WTC11 (cell line): ENCODE data around the gene PIK3C2A. TPM values are rescaled to one million over a fixed set of nuclear protein-coding genes. Genes with fewer than 3 reads are reported as not detected.

ENCODE experiments used
- ATAC-seq: fragments of 200-7000 bp; cut with Tn5 transposase; 2 replicates; pipeline ENCODE4 v1.10.0; 2021; ENCODE audit warnings: mild to moderate bottlenecking, moderate library complexity
- CTCF ChIA-PET: fragments of 300-600 bp; sonication (Branson Sonifier 250); formaldehyde crosslinking; loops from one replicate; lab custom pipeline; 2021; ENCODE audit warnings: antibody characterized with exemption; lab: Charles Lee
- POLR2A ChIA-PET: fragments of 350-600 bp; sonication (Branson Sonifier 250); formaldehyde crosslinking; loops from one replicate; lab custom pipeline; 2021; ENCODE audit warnings: antibody characterized with exemption; lab: Charles Lee
- DNase-seq: peaks from one replicate; pipeline ENCODE4 v3.0.0; 2021; ENCODE audit warnings: low spot score
- H3K27ac Mint-ChIP-seq: 2 replicates; pipeline ENCODE4 v1.8.0; 2021; ENCODE audit warnings: mixed read lengths
- H3K27me3 Mint-ChIP-seq: 2 replicates; pipeline ENCODE4 v1.8.0; 2021; ENCODE audit warnings: low read depth, mild to moderate bottlenecking, moderate library complexity, mixed read lengths
- H3K36me3 Mint-ChIP-seq: 2 replicates; pipeline ENCODE4 v1.8.0; 2021; ENCODE audit warnings: mixed read lengths
- H3K4me1 Mint-ChIP-seq: 2 replicates; pipeline ENCODE4 v1.8.0; 2022; ENCODE audit warnings: mixed read lengths
- H3K4me3 Mint-ChIP-seq: 2 replicates; pipeline ENCODE4 v1.8.0; 2021; ENCODE audit warnings: mild to moderate bottlenecking, moderate library complexity, mixed read lengths
- H3K9me3 Mint-ChIP-seq: 2 replicates; pipeline ENCODE4 v1.8.0; 2021; ENCODE audit warnings: mixed read lengths
- FOXK1 ChIP-seq: sonication (generic); formaldehyde crosslinking; IDR thresholded peaks from 2 replicates; pipeline ENCODE4 v1.8.0; 2022; ENCODE audit warnings: mild to moderate bottlenecking, moderate library complexity, missing genetic modification reagents
- JUN ChIP-seq: sonication (generic); formaldehyde crosslinking; IDR thresholded peaks from 2 replicates; pipeline ENCODE4 v1.8.0; 2023; ENCODE audit warnings: mild to moderate bottlenecking, missing genetic modification reagents
- NR2C2 ChIP-seq: sonication (generic); formaldehyde crosslinking; IDR thresholded peaks from 2 replicates; pipeline ENCODE4 v1.8.0; 2022; ENCODE audit warnings: mild to moderate bottlenecking, missing genetic modification reagents
- RORB ChIP-seq: fragments of 250-450 bp; sonication (Bioruptor Pico); IDR thresholded peaks from 2 replicates; pipeline ENCODE4 v1.9.0; 2021; ENCODE audit warnings: mild to moderate bottlenecking
- SMAD3 ChIP-seq: sonication (generic); formaldehyde crosslinking; IDR thresholded peaks from 2 replicates; pipeline ENCODE4 v1.8.0; 2022; ENCODE audit warnings: missing genetic modification reagents, mild to moderate bottlenecking, borderline replicate concordance
- ZNF121 ChIP-seq: sonication (generic); formaldehyde crosslinking; IDR thresholded peaks from 2 replicates; pipeline ENCODE4 v1.8.0; 2023; ENCODE audit warnings: missing genetic modification reagents
- ZNF671 ChIP-seq: fragments of 250-450 bp; sonication (Bioruptor Pico); IDR thresholded peaks from 2 replicates; pipeline ENCODE4 v1.8.0; 2021; ENCODE audit warnings: mild to moderate bottlenecking
- total RNA-seq: library from RNA; stranded (reverse); gene quantifications from 3 replicates; pipeline ENCODE4 v1.2.3, GENCODE V29; 2021
- TF ChIP-seq, protein P1 (sequence below): sonication (generic); formaldehyde crosslinking; IDR thresholded peaks from 2 replicates; pipeline ENCODE4 v1.8.1; 2023; ENCODE audit warnings: mild to moderate bottlenecking, missing genetic modification reagents
- TF ChIP-seq, protein P2 (sequence below): sonication (generic); formaldehyde crosslinking; IDR thresholded peaks from 2 replicates; pipeline ENCODE4 v1.8.0; 2022; ENCODE audit warnings: mild to moderate bottlenecking, missing genetic modification reagents
- TF ChIP-seq, protein P3 (sequence below): sonication (generic); formaldehyde crosslinking; IDR thresholded peaks from 2 replicates; pipeline ENCODE4 v1.8.1; 2022; ENCODE audit warnings: low read depth, missing genetic modification reagents, borderline replicate concordance
- TF ChIP-seq, protein P4 (sequence below): sonication (generic); formaldehyde crosslinking; IDR thresholded peaks from 2 replicates; pipeline ENCODE4 v1.8.1; 2022; ENCODE audit warnings: missing genetic modification reagents, borderline replicate concordance
- TF ChIP-seq, protein P5 (sequence below): sonication (generic); formaldehyde crosslinking; conservative IDR thresholded peaks from 2 replicates; pipeline ENCODE4 v1.8.1; 2022; ENCODE audit warnings: mild to moderate bottlenecking, missing genetic modification reagents
- TF ChIP-seq, protein P6 (sequence below): fragments of 250-450 bp; sonication (Bioruptor Pico); IDR thresholded peaks from 2 replicates; pipeline ENCODE4 v1.8.0; 2021; ENCODE audit warnings: mild to moderate bottlenecking
- TF ChIP-seq, protein P7 (sequence below): sonication (generic); formaldehyde crosslinking; IDR thresholded peaks from 2 replicates; pipeline ENCODE4 v1.8.1; 2023; ENCODE audit warnings: mild to moderate bottlenecking, moderate library complexity, missing genetic modification reagents
- TF ChIP-seq, protein P8 (sequence below): sonication (generic); formaldehyde crosslinking; IDR thresholded peaks from 2 replicates; pipeline ENCODE4 v1.8.1; 2023; ENCODE audit warnings: mild to moderate bottlenecking, missing genetic modification reagents, borderline replicate concordance
- TF ChIP-seq, protein P9 (sequence below): sonication (generic); formaldehyde crosslinking; IDR thresholded peaks from 2 replicates; pipeline ENCODE4 v1.8.0; 2023; ENCODE audit warnings: missing genetic modification reagents, mild to moderate bottlenecking, borderline replicate concordance
- TF ChIP-seq, protein P10 (sequence below): fragments of 200-600 bp; IDR thresholded peaks from 2 replicates; pipeline ENCODE4 v1.8.0; 2022; ENCODE audit warnings: antibody characterized with exemption

PIK3C2A gene
- total RNA-seq, 1 experiment from 2014 or later, result 105 TPM

DNA sequence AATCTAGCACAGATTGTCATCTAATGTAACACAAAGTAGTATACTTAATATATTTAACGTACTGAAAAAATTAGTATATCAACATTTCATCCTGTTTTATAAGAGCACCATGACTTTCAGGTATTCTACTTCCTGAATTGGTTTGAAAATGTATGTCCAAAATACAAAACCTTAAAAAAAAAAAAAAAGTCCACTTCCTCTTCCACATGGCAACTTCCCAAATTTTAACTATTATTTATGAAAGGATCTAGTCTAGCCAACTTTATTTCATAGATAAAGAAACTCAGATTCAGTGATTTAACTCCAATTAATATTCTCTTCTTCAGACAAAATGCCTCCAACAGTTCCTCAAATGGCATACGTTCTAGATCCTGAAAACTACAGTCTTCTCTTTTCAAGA is 44.0 kb downstream of the PIK3C2A start:
- Mint-ChIP-seq H3K27ac (no peak overlapping the region; the same call in 1 of the 2 replicates), H3K9me3 (no peaks in the 10 kb centered on the region), H3K36me3 (peaks cover 12% of the 10 kb centered on the region), H3K4me1 (peaks cover 34% of the 10 kb centered on the region), H3K27me3 (no peaks in the 10 kb centered on the region), H3K4me3 (no peak overlapping the region)
- ChIA-PET POLR2A (no interaction called here), CTCF (no interaction called here)
- ATAC-seq (no peak), DNase-seq (no peak)
- TF ChIP-seq, protein P1, sequence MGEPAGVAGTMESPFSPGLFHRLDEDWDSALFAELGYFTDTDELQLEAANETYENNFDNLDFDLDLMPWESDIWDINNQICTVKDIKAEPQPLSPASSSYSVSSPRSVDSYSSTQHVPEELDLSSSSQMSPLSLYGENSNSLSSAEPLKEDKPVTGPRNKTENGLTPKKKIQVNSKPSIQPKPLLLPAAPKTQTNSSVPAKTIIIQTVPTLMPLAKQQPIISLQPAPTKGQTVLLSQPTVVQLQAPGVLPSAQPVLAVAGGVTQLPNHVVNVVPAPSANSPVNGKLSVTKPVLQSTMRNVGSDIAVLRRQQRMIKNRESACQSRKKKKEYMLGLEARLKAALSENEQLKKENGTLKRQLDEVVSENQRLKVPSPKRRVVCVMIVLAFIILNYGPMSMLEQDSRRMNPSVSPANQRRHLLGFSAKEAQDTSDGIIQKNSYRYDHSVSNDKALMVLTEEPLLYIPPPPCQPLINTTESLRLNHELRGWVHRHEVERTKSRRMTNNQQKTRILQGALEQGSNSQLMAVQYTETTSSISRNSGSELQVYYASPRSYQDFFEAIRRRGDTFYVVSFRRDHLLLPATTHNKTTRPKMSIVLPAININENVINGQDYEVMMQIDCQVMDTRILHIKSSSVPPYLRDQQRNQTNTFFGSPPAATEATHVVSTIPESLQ, result no peak
- TF ChIP-seq, protein P2, sequence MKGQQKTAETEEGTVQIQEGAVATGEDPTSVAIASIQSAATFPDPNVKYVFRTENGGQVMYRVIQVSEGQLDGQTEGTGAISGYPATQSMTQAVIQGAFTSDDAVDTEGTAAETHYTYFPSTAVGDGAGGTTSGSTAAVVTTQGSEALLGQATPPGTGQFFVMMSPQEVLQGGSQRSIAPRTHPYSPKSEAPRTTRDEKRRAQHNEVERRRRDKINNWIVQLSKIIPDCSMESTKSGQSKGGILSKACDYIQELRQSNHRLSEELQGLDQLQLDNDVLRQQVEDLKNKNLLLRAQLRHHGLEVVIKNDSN (CRISPR knock-in tag), result no peak
- TF ChIP-seq RORB, result no peak
- TF ChIP-seq, protein P3, sequence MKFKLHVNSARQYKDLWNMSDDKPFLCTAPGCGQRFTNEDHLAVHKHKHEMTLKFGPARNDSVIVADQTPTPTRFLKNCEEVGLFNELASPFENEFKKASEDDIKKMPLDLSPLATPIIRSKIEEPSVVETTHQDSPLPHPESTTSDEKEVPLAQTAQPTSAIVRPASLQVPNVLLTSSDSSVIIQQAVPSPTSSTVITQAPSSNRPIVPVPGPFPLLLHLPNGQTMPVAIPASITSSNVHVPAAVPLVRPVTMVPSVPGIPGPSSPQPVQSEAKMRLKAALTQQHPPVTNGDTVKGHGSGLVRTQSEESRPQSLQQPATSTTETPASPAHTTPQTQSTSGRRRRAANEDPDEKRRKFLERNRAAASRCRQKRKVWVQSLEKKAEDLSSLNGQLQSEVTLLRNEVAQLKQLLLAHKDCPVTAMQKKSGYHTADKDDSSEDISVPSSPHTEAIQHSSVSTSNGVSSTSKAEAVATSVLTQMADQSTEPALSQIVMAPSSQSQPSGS (CRISPR knock-in tag), result no peak
- TF ChIP-seq, protein P4, sequence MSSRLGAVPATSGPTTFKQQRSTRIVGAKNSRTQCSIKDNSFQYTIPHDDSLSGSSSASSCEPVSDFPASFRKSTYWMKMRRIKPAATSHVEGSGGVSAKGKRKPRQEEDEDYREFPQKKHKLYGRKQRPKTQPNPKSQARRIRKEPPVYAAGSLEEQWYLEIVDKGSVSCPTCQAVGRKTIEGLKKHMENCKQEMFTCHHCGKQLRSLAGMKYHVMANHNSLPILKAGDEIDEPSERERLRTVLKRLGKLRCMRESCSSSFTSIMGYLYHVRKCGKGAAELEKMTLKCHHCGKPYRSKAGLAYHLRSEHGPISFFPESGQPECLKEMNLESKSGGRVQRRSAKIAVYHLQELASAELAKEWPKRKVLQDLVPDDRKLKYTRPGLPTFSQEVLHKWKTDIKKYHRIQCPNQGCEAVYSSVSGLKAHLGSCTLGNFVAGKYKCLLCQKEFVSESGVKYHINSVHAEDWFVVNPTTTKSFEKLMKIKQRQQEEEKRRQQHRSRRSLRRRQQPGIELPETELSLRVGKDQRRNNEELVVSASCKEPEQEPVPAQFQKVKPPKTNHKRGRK (CRISPR knock-in tag), result no peak
- no peak for TF ChIP-seq JUN (CRISPR knock-in tag)
- TF ChIP-seq, protein P5, sequence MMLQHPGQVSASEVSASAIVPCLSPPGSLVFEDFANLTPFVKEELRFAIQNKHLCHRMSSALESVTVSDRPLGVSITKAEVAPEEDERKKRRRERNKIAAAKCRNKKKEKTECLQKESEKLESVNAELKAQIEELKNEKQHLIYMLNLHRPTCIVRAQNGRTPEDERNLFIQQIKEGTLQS (CRISPR knock-in tag), result no peak
- TF ChIP-seq, protein P6, sequence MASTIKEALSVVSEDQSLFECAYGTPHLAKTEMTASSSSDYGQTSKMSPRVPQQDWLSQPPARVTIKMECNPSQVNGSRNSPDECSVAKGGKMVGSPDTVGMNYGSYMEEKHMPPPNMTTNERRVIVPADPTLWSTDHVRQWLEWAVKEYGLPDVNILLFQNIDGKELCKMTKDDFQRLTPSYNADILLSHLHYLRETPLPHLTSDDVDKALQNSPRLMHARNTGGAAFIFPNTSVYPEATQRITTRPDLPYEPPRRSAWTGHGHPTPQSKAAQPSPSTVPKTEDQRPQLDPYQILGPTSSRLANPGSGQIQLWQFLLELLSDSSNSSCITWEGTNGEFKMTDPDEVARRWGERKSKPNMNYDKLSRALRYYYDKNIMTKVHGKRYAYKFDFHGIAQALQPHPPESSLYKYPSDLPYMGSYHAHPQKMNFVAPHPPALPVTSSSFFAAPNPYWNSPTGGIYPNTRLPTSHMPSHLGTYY (CRISPR knock-in tag), result no peak
- TF ChIP-seq, protein P7, sequence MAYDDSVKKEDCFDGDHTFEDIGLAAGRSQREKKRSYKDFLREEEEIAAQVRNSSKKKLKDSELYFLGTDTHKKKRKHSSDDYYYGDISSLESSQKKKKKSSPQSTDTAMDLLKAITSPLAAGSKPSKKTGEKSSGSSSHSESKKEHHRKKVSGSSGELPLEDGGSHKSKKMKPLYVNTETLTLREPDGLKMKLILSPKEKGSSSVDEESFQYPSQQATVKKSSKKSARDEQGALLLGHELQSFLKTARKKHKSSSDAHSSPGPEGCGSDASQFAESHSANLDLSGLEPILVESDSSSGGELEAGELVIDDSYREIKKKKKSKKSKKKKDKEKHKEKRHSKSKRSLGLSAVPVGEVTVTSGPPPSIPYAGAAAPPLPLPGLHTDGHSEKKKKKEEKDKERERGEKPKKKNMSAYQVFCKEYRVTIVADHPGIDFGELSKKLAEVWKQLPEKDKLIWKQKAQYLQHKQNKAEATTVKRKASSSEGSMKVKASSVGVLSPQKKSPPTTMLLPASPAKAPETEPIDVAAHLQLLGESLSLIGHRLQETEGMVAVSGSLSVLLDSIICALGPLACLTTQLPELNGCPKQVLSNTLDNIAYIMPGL, result no peak
- TF ChIP-seq SMAD3, result no peak
- TF ChIP-seq, protein P8, sequence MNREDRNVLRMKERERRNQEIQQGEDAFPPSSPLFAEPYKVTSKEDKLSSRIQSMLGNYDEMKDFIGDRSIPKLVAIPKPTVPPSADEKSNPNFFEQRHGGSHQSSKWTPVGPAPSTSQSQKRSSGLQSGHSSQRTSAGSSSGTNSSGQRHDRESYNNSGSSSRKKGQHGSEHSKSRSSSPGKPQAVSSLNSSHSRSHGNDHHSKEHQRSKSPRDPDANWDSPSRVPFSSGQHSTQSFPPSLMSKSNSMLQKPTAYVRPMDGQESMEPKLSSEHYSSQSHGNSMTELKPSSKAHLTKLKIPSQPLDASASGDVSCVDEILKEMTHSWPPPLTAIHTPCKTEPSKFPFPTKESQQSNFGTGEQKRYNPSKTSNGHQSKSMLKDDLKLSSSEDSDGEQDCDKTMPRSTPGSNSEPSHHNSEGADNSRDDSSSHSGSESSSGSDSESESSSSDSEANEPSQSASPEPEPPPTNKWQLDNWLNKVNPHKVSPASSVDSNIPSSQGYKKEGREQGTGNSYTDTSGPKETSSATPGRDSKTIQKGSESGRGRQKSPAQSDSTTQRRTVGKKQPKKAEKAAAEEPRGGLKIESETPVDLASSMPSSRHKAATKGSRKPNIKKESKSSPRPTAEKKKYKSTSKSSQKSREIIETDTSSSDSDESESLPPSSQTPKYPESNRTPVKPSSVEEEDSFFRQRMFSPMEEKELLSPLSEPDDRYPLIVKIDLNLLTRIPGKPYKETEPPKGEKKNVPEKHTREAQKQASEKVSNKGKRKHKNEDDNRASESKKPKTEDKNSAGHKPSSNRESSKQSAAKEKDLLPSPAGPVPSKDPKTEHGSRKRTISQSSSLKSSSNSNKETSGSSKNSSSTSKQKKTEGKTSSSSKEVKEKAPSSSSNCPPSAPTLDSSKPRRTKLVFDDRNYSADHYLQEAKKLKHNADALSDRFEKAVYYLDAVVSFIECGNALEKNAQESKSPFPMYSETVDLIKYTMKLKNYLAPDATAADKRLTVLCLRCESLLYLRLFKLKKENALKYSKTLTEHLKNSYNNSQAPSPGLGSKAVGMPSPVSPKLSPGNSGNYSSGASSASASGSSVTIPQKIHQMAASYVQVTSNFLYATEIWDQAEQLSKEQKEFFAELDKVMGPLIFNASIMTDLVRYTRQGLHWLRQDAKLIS (CRISPR knock-in tag), result no peak
- TF ChIP-seq, protein P9, sequence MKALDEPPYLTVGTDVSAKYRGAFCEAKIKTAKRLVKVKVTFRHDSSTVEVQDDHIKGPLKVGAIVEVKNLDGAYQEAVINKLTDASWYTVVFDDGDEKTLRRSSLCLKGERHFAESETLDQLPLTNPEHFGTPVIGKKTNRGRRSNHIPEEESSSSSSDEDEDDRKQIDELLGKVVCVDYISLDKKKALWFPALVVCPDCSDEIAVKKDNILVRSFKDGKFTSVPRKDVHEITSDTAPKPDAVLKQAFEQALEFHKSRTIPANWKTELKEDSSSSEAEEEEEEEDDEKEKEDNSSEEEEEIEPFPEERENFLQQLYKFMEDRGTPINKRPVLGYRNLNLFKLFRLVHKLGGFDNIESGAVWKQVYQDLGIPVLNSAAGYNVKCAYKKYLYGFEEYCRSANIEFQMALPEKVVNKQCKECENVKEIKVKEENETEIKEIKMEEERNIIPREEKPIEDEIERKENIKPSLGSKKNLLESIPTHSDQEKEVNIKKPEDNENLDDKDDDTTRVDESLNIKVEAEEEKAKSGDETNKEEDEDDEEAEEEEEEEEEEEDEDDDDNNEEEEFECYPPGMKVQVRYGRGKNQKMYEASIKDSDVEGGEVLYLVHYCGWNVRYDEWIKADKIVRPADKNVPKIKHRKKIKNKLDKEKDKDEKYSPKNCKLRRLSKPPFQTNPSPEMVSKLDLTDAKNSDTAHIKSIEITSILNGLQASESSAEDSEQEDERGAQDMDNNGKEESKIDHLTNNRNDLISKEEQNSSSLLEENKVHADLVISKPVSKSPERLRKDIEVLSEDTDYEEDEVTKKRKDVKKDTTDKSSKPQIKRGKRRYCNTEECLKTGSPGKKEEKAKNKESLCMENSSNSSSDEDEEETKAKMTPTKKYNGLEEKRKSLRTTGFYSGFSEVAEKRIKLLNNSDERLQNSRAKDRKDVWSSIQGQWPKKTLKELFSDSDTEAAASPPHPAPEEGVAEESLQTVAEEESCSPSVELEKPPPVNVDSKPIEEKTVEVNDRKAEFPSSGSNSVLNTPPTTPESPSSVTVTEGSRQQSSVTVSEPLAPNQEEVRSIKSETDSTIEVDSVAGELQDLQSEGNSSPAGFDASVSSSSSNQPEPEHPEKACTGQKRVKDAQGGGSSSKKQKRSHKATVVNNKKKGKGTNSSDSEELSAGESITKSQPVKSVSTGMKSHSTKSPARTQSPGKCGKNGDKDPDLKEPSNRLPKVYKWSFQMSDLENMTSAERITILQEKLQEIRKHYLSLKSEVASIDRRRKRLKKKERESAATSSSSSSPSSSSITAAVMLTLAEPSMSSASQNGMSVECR (CRISPR knock-in tag), result no peak
- no peak for TF ChIP-seq NR2C2 (CRISPR knock-in tag)
- TF ChIP-seq ZNF671, result no peak
- TF ChIP-seq FOXK1, result no peak
- no peak for TF ChIP-seq ZNF121 (CRISPR knock-in tag)
- TF ChIP-seq, protein P10, sequence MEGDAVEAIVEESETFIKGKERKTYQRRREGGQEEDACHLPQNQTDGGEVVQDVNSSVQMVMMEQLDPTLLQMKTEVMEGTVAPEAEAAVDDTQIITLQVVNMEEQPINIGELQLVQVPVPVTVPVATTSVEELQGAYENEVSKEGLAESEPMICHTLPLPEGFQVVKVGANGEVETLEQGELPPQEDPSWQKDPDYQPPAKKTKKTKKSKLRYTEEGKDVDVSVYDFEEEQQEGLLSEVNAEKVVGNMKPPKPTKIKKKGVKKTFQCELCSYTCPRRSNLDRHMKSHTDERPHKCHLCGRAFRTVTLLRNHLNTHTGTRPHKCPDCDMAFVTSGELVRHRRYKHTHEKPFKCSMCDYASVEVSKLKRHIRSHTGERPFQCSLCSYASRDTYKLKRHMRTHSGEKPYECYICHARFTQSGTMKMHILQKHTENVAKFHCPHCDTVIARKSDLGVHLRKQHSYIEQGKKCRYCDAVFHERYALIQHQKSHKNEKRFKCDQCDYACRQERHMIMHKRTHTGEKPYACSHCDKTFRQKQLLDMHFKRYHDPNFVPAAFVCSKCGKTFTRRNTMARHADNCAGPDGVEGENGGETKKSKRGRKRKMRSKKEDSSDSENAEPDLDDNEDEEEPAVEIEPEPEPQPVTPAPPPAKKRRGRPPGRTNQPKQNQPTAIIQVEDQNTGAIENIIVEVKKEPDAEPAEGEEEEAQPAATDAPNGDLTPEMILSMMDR, result no peak
- TF ChIP-seq, all 79 proteins: peak for 0
